GM18867 (cell line): Measurements from ENCODE around the gene HMCN2.

Experiments
- ATAC-seq: cut with Tn5 transposase; IDR thresholded peaks from one replicate; pipeline ENCODE4 v1.9.1; 2021; ENCODE audit warnings: mild to moderate bottlenecking, moderate library complexity; ENCODE audit not compliant: unreplicated experiment

Gene HMCN2

GRCh38 chr9:130342714-130343085 is 77.1 kb downstream of the HMCN2 start:
- ATAC-seq, result no peak

DNA sequence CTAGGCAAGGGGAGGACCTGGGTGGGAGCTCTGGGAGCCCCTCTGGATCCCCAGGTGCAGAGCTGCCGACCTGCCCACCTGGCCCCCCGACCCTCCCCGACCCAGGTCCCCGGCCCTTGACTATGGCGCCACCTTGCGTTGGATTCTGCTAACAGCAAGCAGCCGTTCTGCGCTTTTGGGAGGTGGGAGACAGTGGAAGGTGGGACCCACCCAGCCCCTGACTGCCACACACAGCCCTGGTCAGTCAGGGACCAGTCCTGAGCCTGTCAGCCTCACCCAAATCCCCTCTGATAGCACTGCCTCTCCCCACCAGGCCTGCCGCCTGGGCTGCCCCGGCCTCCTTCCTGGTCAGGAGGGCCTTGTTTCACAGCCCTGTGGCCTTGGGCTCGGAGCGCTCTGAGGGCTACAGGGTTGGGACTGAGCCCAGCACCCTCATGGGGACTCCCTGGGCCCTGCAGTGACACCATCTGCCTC is 77.9 kb downstream of the HMCN2 start:
- ATAC-seq, result no peak

DNA sequence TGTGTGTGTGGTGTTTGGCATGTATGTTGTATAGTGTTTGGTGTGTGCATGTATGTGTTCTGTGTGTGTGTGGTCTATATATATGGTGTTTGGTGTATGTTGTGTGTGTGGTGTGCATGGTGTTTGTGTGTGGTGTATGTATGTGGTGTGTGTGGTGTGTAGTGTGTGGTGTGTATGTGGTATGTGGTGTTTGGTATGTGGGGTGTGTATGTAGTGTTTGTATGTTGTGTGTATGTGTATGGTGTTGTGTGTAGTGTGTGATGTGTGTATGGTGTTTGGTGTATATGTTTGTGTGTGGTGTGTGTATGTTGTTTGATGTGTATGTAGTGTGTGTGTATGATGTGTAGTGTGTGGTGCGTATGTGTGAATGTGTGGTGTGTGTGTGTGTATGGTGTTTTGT is 78.8 kb downstream of the HMCN2 start:
- ATAC-seq, result no peak

- ATAC-seq, result no peak
Observed at GRCh38 chr9:130345009-130345896, 79.7 kb downstream of the HMCN2 start.

- no peak for ATAC-seq
Observed at GRCh38 chr9:130345897-130346385, 80.4 kb downstream of the HMCN2 start.

DNA sequence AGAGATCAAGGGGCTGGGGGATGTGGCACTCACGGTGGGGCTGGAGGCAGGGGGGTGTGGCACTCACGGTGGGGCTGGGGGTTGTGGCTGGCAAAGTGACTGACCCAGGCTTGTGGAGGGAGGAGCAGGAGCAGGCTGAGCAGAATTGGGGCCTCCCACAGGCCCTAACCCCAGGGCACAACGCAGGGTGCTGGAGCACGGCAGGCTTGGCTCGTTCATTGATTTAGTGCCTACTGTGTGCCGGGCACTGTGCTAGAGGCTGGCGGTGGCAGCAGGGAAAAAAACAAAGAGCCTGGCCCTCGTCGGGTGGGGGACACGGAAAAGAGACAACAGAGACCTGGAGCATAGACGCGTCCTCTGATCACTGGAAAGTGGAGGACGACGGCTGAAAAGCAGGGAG is 80.9 kb downstream of the HMCN2 start:
- no peak for ATAC-seq

GRCh38 chr9:130347036-130347435 is 81.5 kb downstream of the HMCN2 start:
- ATAC-seq, result no peak

- ATAC-seq, result no peak
Observed at GRCh38 chr9:130347931-130348330, 82.4 kb downstream of the HMCN2 start.

GRCh38 chr9:130348341-130348740 is 82.8 kb downstream of the HMCN2 start:
- ATAC-seq, result no peak

DNA sequence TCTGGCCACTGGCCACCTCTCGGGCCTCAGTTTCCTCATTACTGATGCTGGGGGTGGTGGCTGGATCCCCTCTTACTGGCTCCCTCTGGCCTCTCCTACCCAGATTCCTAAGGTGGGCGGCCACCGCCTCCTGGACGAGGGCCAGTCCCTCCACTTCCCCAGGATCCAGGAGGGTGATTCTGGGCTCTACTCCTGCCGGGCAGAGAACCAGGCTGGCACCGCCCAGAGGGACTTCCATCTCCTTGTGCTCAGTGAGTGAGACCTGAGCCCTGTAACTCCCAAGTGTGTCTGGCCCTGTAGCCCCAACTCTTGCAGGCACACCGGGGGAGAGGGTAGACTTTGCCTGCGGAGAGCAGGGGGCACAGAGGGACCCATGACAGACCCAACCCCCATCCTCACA is 83.3 kb downstream of the HMCN2 start:
- ATAC-seq, result no peak

DNA sequence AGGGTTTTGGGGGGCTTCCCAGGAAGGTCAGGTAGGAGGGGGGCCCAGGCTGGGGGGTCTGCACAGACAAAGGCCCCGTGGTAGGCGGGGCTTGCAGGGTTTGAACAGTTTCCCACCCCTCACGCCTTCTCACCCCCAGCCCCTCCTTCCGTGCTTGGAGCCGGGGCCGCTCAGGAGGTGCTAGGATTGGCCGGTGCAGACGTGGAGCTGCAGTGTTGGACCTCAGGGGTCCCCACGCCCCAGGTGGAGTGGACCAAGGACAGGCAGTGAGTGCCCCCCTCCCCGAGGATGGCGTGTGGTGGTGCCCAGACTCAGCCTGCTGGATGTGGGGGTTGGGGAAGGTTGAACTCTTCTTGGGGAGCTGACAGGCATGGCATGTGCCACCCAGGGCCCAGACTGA is 83.8 kb downstream of the HMCN2 start:
- ATAC-seq, result no peak

DNA sequence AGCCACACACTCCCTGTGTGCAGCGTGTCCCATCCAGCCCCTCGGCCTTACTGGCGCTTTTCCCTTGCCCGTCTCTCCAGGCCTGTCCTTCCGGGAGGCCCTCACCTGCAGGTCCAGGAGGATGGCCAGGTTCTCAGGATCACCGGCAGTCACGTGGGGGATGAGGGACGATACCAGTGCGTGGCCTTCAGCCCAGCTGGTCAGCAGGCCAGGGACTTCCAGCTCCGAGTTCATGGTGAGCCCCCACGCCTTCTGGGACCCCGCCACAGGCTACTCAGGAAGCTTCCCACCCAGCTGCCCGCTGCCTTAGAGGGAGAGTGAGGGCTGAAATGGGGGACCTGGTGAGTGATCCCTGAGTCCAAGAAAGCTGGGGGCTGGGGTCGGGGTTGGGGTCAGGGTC is 85.8 kb downstream of the HMCN2 start:
- ATAC-seq, result no peak

DNA sequence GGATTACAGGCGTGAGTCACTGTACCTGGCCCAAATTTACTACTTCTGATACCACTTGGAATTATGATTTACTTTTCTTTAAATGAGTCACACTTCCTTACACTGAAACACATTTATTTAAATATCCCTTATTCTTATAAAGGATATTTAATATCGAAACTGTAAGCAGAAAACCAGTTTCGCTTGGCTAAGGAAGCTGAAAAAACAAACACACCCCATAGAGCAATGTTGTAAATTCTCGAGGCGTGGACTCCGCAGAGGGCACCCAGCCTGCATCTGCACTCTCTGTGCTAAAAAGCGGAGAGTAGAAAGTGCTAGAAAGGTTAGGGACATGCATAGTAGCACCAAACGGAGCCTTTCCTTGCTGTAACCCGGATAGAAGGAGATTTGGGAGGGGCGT is 86.5 kb downstream of the HMCN2 start:
- ATAC-seq, result no peak

DNA sequence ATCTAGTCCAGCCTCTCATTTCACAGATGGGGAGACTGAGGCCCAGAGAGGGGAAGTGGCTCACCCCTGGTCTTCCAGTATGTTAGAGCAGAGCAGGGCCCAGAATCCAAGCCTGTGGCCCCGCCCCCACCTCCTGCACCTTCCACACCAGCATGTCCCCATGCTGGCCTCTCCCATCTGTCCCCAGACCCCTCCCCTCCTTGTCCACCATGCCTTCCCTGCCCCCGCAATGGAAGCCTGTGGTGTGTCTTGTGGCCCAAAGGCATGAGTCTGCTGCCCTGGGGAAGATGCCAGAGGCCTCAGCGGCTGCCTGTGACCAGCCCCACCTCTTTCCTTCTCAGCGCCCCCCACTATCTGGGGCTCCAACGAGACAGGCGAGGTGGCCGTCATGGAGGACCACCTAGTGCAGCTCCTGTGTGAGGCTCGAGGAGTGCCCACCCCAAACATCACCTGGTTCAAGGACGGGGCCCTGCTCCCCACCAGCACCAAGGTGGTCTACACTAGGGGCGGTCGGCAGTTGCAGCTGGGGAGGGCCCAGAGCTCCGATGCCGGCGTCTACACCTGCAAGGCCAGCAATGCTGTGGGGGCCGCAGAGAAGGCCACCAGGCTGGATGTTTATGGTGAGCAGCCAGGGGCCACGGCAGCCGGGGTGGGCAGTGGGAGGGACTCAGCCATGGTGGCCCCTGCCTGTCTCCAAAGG is 87.2 kb downstream of the HMCN2 start:
- no peak for ATAC-seq

DNA sequence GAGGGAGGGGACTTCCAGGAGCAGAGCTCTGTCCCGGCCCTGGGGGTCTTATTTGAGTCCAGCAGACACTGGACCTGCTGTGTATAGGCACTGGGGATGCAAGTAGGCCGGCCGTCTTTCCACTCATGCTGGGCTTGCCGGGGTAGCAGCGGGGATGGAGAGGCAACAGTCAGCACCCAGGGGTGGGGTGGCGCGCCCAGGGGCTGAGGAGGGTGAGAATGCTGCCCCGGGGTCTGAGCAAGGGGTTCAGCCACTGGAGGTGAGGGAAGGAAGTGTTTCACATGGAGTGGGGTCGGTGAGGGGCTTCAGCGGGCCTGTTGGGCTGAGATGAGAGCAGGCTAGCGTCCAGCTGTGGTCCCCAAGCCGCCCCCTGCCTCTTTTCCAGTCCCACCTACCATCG is 88.8 kb downstream of the HMCN2 start:
- no peak for ATAC-seq

DNA sequence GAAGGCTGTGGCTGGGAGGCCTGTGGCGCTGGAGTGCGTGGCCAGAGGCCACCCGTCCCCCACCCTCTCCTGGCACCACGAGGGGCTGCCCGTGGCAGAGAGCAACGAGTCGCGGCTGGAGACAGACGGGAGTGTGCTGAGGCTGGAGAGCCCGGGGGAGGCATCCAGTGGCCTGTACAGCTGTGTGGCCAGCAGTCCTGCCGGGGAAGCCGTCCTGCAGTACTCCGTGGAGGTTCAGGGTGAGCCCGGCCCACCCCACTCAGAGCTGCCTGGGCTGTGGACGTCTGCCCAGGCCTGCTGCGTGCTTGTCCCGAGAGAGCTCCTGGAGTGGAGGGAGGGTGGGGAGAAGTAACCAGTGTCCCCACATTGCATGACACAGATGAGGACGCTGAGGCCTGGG is 89.2 kb downstream of the HMCN2 start:
- no peak for ATAC-seq

GRCh38 chr9:130356033-130356432 is 90.5 kb downstream of the HMCN2 start:
- ATAC-seq, result no peak

DNA sequence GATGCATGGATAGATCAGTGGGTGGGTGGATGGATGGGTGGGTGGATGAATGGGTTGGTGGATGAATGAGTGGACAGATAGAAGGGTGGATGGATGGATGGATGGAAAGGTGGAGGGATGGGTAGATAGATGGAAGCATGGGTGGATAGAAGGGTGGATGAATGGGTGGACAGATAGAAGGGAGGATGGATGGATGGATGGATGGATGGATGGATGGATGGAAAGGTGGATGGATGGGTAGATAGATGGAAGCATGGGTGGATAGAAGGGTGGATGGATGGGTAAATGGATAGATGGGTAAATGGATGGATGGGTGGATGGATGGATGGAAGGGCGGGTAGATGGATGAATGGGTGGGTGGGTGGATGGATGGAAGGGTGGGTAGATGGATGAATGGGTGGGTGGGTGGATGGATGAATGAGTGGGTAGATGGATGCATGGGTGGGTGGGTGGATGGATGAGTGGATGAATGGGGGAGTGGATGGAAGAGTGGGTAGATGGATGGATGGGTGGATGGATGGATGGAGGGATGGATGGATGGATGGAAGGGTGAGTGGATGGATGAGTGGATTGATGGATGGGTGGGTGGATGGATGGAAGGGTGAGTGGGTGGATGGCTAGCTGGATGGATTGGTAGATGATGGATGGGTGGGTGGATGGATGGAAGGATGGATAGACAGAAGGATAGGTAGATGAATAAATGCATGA is 91.5 kb downstream of the HMCN2 start:
- ATAC-seq, result no peak

- no peak for ATAC-seq
Observed at GRCh38 chr9:130358928-130359327, 93.4 kb downstream of the HMCN2 start.

GRCh38 chr9:130359819-130360218 is 94.3 kb downstream of the HMCN2 start:
- ATAC-seq, result no peak

DNA sequence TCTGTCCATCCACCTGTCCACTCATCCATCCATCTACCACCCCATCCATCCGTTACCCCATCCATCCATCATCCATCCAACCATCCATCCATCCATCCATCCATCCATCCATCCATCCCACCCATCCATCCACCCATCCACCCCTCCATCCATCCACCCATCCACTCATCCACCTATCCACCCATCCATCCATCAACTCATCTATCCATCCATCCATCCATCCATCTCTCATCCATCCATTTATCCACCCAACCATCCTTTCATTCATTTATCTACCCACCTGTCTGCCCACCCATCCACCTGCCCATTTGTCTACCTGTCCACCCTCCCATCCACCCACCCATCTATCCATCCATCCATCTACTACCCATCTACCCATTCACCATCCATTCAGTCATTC is 95.1 kb downstream of the HMCN2 start:
- no peak for ATAC-seq
